Measurements from ENCODE around the gene KSR2. TPM values are rescaled to one million over a fixed set of nuclear protein-coding genes. Genes with fewer than 3 reads are reported as not detected.
"Not testable (repeated sequence)": the region's sequence is repeated elsewhere in the genome, so short reads cannot be mapped to it uniquely, and the experiment has no call there.

KSR2 gene
- total RNA-seq, 1 donor from 2014 or later, result not detected

DNA sequence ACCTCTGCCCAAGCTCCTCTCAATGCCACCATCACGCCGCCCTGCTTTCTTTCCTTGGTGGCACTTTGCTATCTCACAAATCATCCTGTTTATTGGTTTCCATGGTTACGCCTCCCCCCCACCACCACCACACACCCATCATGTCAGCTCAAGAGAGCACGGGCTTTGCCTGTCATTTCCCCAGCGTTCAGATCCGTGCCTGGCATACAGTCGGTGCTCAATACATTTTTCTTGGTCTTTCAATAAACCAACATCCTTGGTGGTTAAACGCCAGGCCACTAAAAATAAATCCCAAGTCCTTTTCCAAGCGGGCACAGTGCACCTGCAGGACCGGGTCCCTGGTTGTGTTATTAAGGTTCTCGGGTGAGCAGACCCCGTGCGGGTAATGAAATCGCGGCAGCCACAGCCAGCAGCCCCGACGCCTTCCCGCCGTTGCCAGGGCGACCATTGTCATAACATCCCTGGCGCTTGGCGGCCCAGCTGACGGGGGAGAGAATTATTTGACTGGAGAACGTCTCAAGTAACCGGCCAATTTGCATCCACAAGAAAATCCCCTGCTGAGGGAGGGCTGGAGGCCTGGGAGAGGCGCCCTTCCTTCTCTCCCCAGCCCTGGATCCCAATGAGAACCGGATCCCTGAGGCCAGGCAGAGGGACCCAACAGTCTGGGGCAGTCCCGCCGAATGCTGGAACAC, 92.9 kb downstream of the KSR2 start:
- Histone ChIP-seq H3K27me3 (ENCODE audit: low read depth) (peaks cover 56% of the 10 kb centered on the region), H3K9me3 (replicated peaks) (no peaks in the 10 kb centered on the region), H3K36me3 (no peaks in the 10 kb centered on the region), H3K4me1 (no peaks in the 10 kb centered on the region), H3K4me3 (no peak overlapping the region), H3K27ac (replicated peaks) (no peak overlapping the region)
- intact Hi-C loops (cut with micrococcal nuclease), result no loop called here
- TF ChIP-seq, protein P1, sequence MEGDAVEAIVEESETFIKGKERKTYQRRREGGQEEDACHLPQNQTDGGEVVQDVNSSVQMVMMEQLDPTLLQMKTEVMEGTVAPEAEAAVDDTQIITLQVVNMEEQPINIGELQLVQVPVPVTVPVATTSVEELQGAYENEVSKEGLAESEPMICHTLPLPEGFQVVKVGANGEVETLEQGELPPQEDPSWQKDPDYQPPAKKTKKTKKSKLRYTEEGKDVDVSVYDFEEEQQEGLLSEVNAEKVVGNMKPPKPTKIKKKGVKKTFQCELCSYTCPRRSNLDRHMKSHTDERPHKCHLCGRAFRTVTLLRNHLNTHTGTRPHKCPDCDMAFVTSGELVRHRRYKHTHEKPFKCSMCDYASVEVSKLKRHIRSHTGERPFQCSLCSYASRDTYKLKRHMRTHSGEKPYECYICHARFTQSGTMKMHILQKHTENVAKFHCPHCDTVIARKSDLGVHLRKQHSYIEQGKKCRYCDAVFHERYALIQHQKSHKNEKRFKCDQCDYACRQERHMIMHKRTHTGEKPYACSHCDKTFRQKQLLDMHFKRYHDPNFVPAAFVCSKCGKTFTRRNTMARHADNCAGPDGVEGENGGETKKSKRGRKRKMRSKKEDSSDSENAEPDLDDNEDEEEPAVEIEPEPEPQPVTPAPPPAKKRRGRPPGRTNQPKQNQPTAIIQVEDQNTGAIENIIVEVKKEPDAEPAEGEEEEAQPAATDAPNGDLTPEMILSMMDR (IDR thresholded peaks at IDR 0.05; ENCODE audit: borderline replicate concordance), result no peak
- DNase-seq, result no peak

DNA sequence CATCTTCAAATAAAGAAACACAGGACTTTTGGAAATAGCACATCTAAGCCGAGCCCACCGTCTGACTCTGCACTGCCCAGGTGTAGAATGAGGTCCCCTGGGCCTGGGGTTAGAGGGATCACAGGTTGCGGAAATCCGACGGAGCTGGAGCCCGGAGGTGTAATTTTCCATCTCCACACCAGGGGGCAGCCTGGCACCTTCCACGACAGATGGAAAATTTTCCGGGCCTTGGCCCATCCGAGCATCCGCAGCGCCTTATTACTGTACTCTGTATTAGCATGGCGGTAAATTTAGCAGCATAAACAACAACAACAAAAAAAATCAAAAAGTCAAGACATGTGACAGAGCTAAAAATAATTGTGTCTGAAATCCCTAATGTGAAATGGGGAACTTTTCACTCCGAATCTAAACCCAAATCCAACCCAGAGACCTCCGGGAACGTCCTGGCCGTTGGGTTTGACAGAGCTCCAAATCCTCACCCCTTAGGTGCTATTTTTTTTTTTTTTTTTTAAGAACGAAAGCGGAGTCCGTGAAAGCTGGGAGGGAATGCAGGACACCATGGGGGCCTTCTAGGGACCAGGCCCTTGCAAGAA, 93.9 kb downstream of the KSR2 start:
- intact Hi-C loops (cut with micrococcal nuclease), result no loop called here
- no peaks in the 10 kb centered on the region for H3K4me1 ChIP-seq
- H3K36me3 ChIP-seq, result no peaks in the 10 kb centered on the region
- DNase-seq, result peak; percentile 63
- H3K27ac ChIP-seq (replicated peaks), result no peak overlapping the region
- TF ChIP-seq, protein P1 (IDR thresholded peaks at IDR 0.05; ENCODE audit: borderline replicate concordance), result peak; percentile 91
- no peak overlapping the region for H3K4me3 ChIP-seq
- H3K9me3 ChIP-seq (replicated peaks), result no peaks in the 10 kb centered on the region
- peaks cover 48% of the 10 kb centered on the region for H3K27me3 ChIP-seq (ENCODE audit: low read depth)

DNA sequence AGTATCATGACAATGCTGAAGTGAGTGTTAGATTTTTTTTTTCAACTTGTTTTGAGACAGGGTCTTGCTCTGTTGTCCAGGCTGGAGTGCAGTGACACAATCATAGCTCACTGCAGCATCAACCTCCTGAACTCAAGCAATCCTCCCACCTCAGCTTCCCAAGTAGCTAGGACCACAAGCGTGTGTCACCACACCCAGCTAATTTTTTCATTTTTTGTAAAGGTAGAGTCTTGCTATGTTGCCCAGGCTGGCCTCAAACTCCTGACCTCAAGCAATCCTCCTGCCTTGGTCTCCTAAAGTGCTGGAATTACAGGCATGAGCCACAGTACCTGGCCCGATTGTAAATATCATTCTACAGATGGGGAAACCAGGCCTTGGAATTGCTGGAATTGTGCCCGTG, 94.6 kb downstream of the KSR2 start:
- H3K27ac ChIP-seq (replicated peaks); H3K4me3 ChIP-seq; H3K36me3 ChIP-seq; intact Hi-C loops (cut with micrococcal nuclease); DNase-seq; H3K4me1 ChIP-seq; H3K9me3 ChIP-seq (replicated peaks): not testable (repeated sequence)
- peaks cover 41% of the 10 kb centered on the region for H3K27me3 ChIP-seq (ENCODE audit: low read depth)

DNA sequence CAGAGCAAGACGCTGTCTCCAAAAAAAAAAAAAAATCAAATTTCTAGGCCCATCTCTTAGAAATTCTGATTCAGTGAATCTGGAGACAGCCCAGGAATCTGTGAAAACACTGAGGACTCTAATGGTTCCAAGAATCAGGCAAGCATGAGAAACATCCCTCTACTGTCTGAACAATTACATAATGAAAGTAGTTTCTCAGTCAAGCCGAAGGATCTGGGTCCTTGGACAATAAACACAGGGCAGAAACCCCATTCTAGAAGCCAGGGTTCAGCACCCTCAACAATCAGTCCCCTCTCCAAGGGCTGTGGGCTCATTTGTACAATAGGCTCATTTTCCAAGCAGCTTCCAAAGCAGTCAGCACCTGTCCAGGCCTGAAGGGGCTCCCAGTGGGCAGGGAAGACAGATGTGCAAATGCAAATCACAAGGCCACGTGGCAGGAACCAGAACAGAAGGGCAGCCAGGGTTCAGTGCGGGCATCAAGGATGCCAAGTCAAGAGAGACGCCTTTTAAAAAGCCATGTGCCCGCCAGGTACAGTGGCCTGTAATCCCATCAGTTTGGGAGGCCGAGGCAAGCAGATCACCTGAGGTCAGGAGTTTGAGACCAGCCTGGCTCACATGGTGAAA, 96.1 kb downstream of the KSR2 start:
- no peak for DNase-seq
- no peaks in the 10 kb centered on the region for H3K4me1 ChIP-seq
- intact Hi-C loops (cut with micrococcal nuclease), result no loop called here
- no peak overlapping the region for H3K4me3 ChIP-seq
- peaks cover 34% of the 10 kb centered on the region for H3K27me3 ChIP-seq (ENCODE audit: low read depth)
- TF ChIP-seq, protein P1 (IDR thresholded peaks at IDR 0.05; ENCODE audit: borderline replicate concordance), result no peak
- no peak overlapping the region for H3K27ac ChIP-seq (replicated peaks)
- H3K9me3 ChIP-seq (replicated peaks), result no peaks in the 10 kb centered on the region
- no peaks in the 10 kb centered on the region for H3K36me3 ChIP-seq

DNA sequence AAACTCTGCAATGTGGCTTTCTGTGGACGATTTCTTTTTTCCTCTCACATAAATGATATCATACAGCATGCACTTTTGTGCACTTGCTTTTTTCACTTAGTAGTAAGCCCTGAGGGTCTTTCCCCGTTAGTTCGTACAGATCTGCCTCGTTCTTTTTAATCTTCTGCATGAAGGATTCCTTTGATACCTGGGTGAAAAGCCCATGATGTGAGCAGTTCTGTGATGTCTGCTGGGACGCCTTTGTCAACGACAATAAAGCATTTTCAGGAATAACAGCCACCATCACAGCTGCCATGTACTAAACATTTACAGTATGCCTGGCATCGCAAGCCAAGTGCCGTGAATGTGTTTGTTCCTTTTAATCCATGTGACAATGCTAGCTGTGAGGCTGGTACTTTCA, 99.2 kb downstream of the KSR2 start:
- peaks cover 35% of the 10 kb centered on the region for H3K27me3 ChIP-seq (ENCODE audit: low read depth)
- DNase-seq, result no peak
- TF ChIP-seq, protein P1 (IDR thresholded peaks at IDR 0.05; ENCODE audit: borderline replicate concordance), result no peak
- H3K36me3 ChIP-seq, result no peaks in the 10 kb centered on the region
- intact Hi-C loops (cut with micrococcal nuclease), result no loop called here
- no peaks in the 10 kb centered on the region for H3K4me1 ChIP-seq
- H3K4me3 ChIP-seq, result no peak overlapping the region
- H3K27ac ChIP-seq (replicated peaks), result no peak overlapping the region
- no peaks in the 10 kb centered on the region for H3K9me3 ChIP-seq (replicated peaks)

DNA sequence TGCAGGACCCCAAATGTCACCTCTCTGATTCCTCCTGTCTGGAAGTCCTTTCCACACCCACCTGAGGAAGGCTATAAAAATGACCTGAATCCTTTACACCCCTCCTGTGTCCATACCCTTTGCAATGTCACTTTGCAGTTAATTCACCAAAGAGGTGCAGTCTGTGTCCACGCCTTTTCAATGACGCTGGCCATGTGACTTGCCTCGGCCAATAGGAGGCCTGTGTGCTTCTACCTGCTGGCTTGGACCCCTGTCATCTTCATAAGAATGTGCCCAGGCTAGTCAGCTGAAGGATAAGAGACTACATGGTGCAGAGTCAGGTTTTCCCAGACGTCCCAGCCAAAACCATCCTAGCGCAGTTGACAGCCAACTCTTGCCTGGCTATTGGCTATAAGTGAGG, 101.4 kb downstream of the KSR2 start:
- H3K4me3 ChIP-seq, result no peak overlapping the region
- no peaks in the 10 kb centered on the region for H3K4me1 ChIP-seq
- no peaks in the 10 kb centered on the region for H3K36me3 ChIP-seq
- H3K9me3 ChIP-seq (replicated peaks), result no peaks in the 10 kb centered on the region
- intact Hi-C loops (cut with micrococcal nuclease), result no loop called here
- no peak for DNase-seq
- peaks cover 57% of the 10 kb centered on the region for H3K27me3 ChIP-seq (ENCODE audit: low read depth)
- TF ChIP-seq, protein P1 (IDR thresholded peaks at IDR 0.05; ENCODE audit: borderline replicate concordance), result no peak
- no peak overlapping the region for H3K27ac ChIP-seq (replicated peaks)
